ENCODE results near the gene PSMB8.

The PSMB8 gene

GRCh38 chr6:32855467-32856174, 11.8 kb upstream of the PSMB8 start:
- DNase-seq: no peak

DNA sequence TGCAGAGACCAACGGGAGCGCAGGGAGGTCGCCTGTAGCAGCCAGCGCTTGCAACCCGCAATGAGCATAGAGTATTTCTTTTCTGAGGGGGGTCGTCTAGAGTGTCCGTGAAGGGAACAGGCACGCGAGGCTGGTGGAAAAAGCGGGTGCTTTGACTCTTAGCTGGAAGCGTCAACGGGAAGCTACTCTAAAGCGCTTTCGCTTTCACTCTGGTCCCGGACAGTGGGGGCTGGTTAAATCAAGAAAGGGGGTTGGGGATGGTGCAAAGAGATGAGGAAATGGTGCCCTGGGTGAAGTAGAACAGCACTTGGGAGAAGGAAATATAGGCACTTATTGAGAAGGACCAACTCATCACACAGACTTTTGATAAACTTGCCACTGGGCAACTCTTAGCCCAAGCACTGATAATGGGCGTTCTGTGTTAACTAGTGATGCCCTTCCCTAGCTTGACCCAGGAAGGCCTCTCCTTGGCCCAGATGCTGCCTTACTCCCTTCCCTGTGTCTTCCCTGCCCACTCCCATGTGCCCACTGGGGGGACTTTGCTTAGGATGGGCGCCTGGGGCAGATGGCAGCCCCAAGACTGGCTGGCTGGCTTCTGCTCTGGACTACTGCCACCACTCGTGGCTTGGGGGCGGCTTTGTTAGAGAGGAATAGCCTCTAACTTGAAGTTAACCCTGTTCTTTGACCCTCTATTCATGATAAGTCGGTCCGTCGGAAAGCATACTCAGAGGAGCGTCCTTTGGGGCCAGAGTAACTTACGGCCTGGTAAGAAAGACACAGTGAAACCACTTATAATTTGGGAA, 10.7 kb upstream of the PSMB8 start:
- DNase-seq: no peak

GRCh38 chr6:32853541-32854375, 9.9 kb upstream of the PSMB8 start, which contains the start of the genes PSMB9 and TAP1:
TSS of gene PSMB9 (plus strand) at chr6:32854192. CDS start at chr6:32854230, 38 bp downstream.
TSS of gene TAP1 (minus strand) at chr6:32853704. CDS start at chr6:32853636, 68 bp downstream.
- DNase-seq: peak in 1 of 2 experiments; percentile 24

DNA sequence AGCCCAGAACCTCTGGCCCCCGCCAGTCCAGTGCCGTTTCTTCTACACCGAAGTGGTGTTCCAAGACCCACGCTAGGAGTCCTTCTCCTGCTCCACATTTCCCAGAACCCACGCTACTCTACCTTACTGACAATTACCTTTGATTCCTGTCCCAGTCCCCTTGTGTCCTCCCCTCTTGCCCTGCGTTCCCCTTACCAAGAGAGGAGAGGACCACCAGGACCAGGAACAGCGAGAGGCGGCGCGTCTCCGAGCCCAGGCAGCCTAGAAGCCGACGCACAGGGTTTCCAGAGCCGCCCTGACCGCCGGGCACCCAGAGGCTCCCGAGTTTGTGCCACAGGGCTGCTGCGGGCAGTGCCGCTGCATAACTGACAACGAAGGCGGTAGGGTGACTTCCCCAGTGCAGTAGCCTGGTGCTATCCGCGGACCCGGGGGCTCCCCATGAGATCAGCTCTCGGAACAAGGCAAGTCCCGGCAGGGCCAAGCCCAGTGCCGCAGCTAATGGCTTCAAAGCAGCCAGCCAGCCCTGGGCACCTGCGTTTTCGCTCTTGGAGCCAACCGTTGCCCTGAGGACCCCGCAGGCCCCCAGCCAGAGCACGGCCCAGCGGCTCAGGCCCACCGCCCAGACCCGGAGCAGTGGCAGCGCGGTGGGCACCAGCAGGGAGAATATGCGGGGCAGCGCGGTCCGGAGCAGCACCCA, 9.1 kb upstream of the PSMB8 start:
- DNase-seq: no peak

- DNase-seq: no peak
Observed at GRCh38 chr6:32852018-32852843, 8.4 kb upstream of the PSMB8 start.

DNA sequence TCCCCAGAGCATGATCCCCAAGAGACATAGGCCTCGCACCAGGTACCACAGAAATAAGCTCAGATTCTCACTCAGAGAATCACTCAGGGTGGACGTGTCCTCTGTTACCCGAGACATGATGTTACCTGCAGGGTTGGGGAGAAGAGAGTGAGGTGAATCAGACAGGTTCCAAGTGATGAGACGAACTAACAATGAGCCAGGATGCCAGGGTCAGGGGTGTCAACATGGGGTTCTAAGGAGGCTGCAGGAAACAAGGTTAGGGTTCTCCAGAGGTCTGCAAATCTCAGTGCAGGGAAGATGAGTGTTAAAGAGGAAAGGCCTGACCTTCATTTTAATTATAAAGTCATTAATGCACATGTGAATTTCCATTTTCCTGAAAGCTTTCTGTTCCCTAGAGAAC, 7.2 kb upstream of the PSMB8 start:
- DNase-seq: no peak

- no peak for DNase-seq
Observed at GRCh38 chr6:32849126-32849525, 5.3 kb upstream of the PSMB8 start.

DNA sequence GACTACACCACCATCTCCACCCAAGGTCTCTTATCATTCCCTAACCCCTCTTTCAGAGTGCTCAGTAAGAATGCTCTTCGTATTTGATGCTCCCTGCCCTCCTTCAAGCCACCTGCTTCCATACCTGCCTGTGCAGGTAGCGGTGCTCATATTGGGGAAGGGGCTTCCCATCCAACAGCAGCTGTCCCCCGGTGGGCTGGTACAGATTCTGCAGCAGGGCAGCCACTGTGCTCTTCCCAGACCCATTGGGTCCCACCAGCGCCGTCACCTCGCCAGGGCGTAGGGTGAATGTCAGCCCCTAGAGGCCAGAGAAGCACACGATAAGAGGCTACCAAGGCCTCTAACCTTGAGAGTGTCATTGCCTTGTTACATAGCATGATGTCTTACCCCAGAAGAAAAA, 3.9 kb upstream of the PSMB8 start:
- no peak for DNase-seq

- no peak for DNase-seq
Observed at GRCh38 chr6:32847004-32847403, 3.2 kb upstream of the PSMB8 start.

DNA sequence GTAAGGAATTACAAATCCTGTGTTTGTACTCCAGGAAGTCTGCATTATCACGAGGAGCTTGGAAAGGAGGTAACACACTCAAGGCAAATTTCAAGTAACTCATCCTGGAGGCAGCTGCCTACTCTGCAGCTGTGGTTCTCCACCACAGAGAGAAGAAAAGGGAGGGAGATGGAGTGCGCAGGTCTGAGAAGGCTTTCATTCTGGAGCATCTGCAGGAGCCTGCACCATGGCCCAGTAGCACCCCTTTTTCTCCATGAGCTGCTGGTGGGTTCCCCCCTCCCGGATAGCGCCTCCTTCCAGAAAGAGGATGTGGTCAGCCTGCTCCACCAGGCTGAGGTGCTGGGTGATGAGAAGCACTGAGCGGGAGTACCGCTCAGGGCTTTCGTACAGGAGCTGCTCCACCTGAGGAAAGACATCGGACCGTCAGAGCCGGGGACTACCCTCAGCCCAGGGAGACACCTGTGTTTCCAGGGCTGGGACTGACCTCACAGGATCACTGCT, 1.6 kb upstream of the PSMB8 start:
- DNase-seq: no peak

- DNase-seq: no peak
Observed at GRCh38 chr6:32844839-32845383, 1.1 kb upstream of the PSMB8 start.

DNA sequence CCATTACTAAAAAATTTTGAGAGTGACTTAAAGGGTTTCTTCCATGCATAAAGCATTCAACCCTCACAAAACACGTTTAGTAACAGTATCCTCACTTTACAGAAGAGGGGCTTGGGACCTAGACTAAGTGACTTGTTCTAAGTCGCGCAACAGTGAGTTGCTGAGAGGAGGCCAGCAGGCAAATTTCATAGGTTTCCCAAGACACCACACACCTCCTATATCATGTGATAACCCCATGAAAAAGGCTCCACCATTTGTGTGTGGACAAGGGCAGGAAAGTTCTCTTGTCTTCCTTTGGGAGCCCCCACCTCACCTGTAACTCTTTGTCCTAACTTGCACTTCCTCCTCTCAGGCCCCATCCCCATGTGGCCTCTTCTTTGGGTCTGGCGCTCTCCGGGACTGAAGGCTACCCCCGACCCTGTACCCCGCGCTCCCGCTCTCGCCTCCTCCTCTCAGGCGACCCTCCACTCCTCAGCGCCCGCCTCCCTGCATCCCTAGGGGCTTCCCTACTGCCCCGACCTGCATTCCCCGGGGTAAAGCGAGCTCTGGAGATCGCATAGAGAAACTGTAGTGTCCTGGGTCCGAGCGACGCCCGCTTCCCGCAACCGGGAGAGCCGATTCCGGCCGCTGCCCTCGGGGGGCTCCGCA, 392 bp downstream of the PSMB8 start:
- no peak for DNase-seq

DNA sequence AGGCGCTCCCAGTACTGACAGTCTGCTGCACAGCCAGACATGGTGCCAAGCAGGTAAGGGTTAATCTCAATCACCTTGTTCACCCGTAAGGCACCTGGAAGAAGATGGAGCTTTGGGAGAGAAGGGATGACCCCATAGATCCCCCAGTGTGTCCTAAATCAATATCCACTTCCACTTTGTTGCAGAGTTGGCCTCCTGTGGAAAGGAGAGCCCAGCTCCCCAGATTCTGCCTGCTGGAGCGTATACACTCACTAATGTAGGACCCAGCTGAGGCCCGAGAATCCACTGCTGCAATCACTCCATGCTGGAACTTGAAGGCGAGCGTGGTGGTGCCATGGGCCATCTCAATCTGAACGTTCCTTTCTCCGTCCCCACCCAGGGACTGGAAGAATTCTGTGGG, 1.2 kb downstream of the PSMB8 start:
- no peak for DNase-seq

DNA sequence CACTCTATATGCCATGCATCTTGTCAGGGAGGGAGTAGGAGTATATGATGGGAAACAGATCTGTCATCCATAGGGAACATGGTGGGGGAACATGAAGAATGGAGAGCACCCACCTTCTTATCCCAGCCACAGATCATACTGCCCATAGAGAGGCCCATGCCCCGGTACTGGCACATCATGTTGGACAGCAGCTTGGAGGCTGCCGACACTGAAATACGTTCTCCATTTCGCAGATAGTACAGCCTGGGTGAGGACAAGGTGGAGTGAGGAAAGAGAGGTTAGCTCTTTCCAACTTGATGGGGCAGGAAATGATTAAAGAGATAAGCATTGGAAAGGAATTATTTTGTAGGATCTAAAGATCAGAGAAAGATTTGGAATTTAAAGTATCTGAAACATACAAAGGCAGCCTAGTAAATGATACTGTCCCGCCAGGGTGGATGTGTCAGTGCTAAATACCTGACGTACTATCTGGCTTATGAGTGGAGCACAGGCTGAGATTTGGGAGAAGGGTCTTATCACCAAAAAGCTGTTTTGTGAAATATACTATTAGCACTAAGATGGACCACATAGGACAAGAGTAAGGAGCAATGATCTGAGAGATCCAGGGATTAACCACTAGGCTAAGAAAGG, 1.7 kb downstream of the PSMB8 start:
- no peak for DNase-seq

- no peak for DNase-seq
Observed at GRCh38 chr6:32840604-32841246, 3.1 kb downstream of the PSMB8 start.

GRCh38 chr6:32839356-32839755, 4.5 kb downstream of the PSMB8 start:
- no peak for DNase-seq

GRCh38 chr6:32838114-32838958, 5.5 kb downstream of the PSMB8 start, which contains the start of gene TAP2:
TSS of gene TAP2 (minus strand) at chr6:32838739. CDS start at chr6:32838233, 506 bp downstream.
- DNase-seq: peak; percentile 17 to 79

DNA sequence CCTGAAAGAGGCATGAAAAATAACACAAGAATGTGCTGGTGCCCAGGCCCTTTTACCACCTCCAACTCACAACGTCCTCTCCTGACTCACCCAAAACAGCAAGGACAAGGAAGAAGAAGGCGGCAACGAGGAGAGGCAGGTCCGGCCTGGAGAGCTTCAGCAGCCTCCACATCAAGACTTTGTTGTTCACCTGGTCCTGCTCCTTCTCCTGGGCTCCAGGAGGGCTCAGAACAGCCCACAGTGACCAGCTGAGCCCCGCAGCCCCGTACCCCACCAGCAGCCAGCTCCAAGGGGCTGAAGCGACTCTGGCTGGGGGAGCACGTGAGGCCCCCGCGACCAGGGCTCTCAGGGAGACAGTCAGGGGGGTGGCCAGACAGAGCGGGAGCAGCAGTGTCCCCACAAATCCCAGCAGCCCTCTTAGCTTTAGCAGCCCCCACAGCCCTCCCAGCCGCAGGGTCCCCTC, 6.2 kb downstream of the PSMB8 start:
- DNase-seq: no peak

Data from NCI-H446 (cell line).